SU-DHL-6 (cell line): ENCODE results near the gene TMEM245.

Source experiments
- CTCF ChIP-seq: fragments of 200-600 bp; sonication (generic); IDR thresholded peaks from one replicate; pipeline ENCODE4 v1.5.1; 2017; ENCODE audit warnings: antibody characterized with exemption, mild to moderate bottlenecking, low read length, moderate library complexity; ENCODE audit not compliant: insufficient read depth, poor library complexity, severe bottlenecking
- EZH2phosphoT487 ChIP-seq: fragments of 200-600 bp; sonication (generic), shearing (Covaris generic); conservative IDR thresholded peaks from 2 replicates; pipeline ENCODE4 v1.6.1; 2018; ENCODE audit warnings: mild to moderate bottlenecking, antibody characterized with exemption, low read length, moderate library complexity, mixed read lengths

GRCh38 chr9:109051733-109052132, 68.0 kb downstream of the TMEM245 start:
- no peak for TF ChIP-seq CTCF
- TF ChIP-seq EZH2phosphoT487, result no peak
